HG03095 (cell line): ENCODE results near the gene AP1G2.
"Not testable (repeated sequence)": the region's sequence is repeated elsewhere in the genome, so short reads cannot be mapped to it uniquely, and the experiment has no call there.

Source experiments
- ATAC-seq: cut with Tn5 transposase; IDR thresholded peaks from one replicate; pipeline ENCODE4 v1.9.1; 2021; ENCODE audit warnings: moderate library complexity; ENCODE audit not compliant: unreplicated experiment

The AP1G2 gene

GRCh38 chr14:23539248-23540140 is 28.1 kb downstream of the AP1G2 start:
- ATAC-seq: no peak

- no peak for ATAC-seq
Observed at GRCh38 chr14:23538785-23539184, 28.8 kb downstream of the AP1G2 start.

- no peak for ATAC-seq
Observed at GRCh38 chr14:23538050-23538718, 29.4 kb downstream of the AP1G2 start.

- no peak for ATAC-seq
Observed at GRCh38 chr14:23537351-23538049, 30.1 kb downstream of the AP1G2 start.

GRCh38 chr14:23536906-23537305 is 30.7 kb downstream of the AP1G2 start:
- not testable (repeated sequence) for ATAC-seq

GRCh38 chr14:23536494-23536893 is 31.1 kb downstream of the AP1G2 start:
- ATAC-seq: no peak

GRCh38 chr14:23535943-23536342 is 31.6 kb downstream of the AP1G2 start:
- ATAC-seq: no peak

- ATAC-seq: no peak
Observed at GRCh38 chr14:23533652-23534435, 33.7 kb downstream of the AP1G2 start.

GRCh38 chr14:23532658-23533057 is 34.9 kb downstream of the AP1G2 start:
- no peak for ATAC-seq

GRCh38 chr14:23531391-23531790 is 36.2 kb downstream of the AP1G2 start:
- ATAC-seq: no peak

GRCh38 chr14:23530375-23531055 is 37.1 kb downstream of the AP1G2 start:
- no peak for ATAC-seq

GRCh38 chr14:23529016-23529415 is 38.6 kb downstream of the AP1G2 start:
- ATAC-seq: no peak

- ATAC-seq: no peak
Observed at GRCh38 chr14:23528555-23528954, 39.0 kb downstream of the AP1G2 start.

- ATAC-seq: no peak
Observed at GRCh38 chr14:23525611-23526010, 42.0 kb downstream of the AP1G2 start.

- no peak for ATAC-seq
Observed at GRCh38 chr14:23524954-23525353, 42.6 kb downstream of the AP1G2 start.

- ATAC-seq: no peak
Observed at GRCh38 chr14:23523229-23524016, 44.2 kb downstream of the AP1G2 start.

GRCh38 chr14:23522643-23523198 is 44.9 kb downstream of the AP1G2 start:
- ATAC-seq: no peak

GRCh38 chr14:23521785-23522640 is 45.6 kb downstream of the AP1G2 start:
- ATAC-seq: no peak
